Stimulated activated CD4-positive, alpha-beta T cell treated with anti-CD3 and anti-CD28 coated beads, Interleukin-12 subunit alpha, Interleukin-12 subunit beta, amount 100 ng/mL, for 48 hours (primary cell): ENCODE data around the gene ANGEL2.
"Not testable (repeated sequence)": the region's sequence is repeated elsewhere in the genome, so short reads cannot be mapped to it uniquely, and the experiment has no call there.

Experiments
- DNase-seq, 3 donors: peaks; one replicate each; pipeline ENCODE4 v3.0.0-alpha.2; 2020; ENCODE audit warnings: low read depth in 2 of 3, low spot score in 1 of 3

ANGEL2 gene

DNA sequence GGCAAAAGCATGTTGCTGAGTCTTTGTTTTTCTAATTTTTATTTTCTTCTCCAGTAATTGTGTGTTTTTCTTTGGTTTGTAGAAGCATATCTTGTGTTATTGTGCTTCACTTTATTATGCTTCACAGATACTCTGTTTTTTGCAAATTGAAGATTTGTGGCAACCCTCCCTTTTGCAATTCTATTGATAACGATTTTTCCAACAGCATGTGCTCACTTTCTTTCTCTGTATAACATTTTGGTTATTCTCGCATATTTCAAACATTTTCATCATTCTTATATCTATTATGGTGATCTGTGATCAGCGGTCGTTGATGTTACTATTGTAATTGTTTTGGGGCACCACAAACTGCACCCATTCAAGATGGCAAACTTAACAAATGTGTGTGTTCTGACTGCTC is 3.8 kb upstream of the ANGEL2 start:
- no peak for DNase-seq

DNA sequence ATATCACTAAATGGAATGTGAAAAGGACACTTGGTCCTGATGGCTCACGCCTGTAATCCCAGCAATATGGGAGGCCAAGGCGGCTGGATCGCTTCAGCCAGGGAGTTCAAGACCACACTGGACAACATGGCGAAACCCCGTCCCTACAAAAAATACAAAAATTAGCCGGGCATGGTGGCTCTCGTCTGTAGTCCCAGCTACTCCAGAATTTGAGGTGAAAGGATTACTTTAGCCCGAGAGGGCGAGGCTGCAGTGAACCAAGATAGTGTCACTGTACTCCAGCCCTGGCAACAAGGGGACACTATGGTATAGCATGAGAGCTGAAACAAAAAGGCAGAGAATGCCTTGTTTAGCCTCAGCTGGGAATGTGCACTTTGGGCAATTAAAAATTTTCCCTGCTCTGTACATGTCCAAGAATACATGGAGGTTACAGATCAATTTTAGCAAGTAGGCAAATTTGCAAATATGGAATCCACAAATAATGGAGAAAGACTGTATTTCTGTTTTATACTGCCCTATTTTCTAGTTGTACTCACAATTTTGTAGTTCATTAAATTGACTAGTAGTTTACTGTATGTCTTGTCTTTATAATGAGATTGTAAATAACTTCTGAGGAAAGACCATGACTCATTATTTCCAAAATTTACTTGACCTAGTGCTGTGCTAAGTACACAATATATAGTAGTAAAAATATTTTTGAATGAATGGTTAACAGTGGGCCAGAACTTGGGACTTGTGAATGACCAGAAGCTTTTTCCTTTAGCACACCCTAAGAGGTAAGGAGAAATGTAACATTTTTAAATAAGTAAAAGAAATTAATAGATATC is 2.0 kb upstream of the ANGEL2 start:
- DNase-seq: no peak

DNA sequence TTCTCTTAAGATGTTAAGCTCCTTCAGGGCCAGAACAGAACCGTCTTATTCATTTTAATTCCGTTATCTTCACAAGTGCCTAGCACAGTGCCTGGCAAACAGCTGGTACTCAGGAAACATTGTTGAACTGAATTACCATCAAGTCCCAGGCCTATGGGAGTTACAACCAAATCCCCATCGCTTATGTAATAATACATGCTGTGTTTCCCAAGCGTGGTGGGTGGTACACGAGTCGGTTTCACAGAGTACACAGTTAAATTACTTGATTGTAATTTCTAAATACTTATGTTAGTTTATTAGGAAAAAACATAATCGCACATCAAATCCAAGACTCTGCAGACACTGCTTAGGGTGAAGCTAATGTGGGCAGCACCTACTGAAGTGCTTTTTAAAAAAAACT is 1.0 kb downstream of the ANGEL2 start:
- DNase-seq: no peak

DNA sequence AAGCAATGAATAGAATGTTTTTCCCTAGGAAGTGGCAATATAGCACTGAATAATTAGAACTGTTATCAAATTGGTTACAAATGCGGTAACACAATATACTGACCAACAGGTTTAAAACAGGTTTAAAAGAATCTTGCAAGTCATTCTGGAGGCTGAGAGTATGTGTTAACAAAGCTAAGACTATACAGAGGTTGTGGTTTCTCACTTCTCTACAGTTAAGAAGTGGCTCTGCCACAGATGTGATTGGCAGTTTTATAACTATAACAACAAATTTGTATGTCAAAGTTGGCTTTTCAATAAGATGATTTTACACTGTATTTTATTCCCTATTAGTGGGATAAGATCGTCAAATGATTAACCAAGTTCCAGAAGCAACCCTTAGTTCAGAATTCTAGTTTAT is 7.1 kb downstream of the ANGEL2 start:
- no peak for DNase-seq

DNA sequence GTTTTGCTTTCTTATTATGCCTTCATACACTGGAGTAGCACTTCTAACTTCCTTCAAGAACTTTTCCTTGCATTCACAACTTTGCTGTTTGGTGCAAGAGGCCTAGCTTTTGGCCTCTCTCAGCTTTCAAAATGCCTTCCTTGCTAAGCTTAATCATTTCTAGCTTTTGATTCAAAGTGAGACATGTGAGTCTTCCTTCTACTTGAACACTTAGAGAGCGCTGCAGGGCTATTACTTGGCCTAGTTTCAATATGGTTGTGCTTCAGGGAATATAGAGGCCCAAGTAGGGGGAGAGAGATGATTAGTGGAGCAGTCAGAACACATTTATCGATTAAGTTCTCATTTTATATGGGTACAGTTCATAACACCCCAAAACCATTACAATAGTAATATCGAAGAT is 12.4 kb downstream of the ANGEL2 start:
- no peak for DNase-seq

DNA sequence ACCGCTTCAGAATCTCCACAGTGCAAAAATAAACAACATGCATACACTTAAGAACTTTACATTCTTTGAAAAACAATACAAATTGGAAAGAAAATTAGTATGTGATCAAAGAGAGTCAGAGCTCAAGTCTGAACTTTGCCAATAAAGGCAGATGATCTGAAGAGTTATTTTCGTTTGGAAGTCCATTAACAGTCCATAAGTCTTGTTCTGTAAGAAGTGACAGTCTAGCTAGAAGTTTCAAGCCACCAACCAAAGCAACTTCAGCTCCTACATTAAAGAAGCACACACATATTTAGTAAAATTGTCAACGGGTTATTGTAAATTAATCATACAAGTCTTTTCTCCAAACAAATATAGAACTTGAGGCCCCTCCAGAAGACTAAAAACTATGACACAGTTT is 20.7 kb downstream of the ANGEL2 start:
- DNase-seq: no peak

DNA sequence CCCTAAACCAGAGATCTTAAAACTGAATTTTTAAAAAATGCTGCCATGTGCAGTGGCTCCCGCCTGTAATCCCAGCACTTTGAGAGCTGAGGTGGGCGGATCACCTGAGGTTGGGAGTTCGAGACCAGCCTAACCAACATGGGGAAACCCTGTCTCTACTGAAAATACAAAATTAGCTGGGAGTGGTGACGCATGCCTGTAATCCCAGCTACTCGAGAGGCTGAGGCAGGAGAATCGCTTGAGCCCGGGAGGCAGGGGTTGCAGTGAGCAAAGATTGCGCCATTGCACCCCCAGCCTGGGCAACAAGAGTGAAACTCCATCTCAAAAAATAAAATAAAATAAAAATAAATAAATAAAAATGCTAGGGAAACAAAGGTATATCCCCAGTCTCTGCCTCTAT is 21.7 kb downstream of the ANGEL2 start:
- not testable (repeated sequence) for DNase-seq

DNA sequence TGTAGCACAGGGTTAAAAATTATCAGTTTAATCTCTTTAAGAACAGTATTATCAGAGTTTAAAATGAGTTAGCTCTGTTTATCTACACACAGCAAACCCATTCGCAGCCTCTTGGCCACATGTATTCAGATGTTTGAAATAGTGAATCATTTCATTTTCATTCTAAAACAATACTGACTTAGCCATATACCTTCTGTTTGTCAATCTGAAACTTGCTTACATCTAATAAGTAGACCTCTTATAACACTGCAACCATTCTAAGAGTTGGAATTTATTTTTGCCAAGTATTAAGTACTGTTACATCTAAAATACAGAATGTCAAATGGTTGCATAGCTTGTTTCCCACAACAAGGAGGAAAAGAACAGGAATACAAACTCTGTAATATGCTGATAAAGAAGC is 25.4 kb downstream of the ANGEL2 start:
- DNase-seq: no peak

DNA sequence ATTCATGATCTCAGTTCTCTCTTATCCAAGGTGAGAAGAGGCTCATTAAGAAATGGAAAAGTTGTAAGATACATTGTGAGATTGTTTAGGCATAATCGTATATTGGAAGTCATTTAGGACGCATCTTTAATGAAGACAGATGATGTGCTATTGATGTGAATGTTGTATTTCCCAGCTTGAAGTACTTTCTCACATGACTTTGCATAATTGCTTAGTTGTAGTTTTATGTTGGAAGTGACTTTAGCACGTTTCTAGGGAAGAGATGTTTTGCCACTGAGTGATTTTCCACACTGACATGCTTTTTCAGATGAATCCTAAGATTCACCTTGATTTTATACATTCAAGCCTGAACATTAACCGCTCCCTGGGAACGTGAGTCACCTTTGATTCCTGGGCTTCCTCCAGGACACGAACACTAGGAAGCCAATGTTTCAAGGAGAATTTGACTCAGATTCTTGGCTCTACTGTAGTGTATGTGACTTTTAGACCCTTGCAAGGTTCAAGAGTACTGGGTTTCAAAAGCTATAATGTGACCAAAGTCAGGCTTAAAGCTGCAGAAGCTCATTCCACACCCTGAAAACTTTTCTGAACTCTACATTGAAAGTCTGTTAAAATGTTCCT is 27.9 kb downstream of the ANGEL2 start:
- DNase-seq: no peak

DNA sequence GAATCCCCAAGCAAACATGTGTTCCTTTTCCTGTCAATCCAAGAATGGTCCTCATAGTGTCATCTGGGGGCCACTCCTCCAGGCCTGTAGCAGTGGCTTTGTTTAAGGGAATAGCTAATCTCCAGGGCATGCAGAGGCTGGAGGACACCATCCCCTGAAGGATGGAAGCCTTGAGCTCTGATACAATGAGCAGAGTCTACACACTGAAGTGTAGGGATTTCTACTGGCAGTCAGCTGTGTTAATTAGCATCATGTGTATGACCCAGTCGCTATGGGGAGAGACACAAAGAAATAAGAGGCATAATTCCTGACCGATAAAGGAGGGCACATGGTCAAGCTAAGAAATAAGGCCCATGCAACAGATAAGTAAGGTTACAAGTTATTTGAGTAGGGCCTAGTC is 29.1 kb downstream of the ANGEL2 start:
- DNase-seq: no peak

DNA sequence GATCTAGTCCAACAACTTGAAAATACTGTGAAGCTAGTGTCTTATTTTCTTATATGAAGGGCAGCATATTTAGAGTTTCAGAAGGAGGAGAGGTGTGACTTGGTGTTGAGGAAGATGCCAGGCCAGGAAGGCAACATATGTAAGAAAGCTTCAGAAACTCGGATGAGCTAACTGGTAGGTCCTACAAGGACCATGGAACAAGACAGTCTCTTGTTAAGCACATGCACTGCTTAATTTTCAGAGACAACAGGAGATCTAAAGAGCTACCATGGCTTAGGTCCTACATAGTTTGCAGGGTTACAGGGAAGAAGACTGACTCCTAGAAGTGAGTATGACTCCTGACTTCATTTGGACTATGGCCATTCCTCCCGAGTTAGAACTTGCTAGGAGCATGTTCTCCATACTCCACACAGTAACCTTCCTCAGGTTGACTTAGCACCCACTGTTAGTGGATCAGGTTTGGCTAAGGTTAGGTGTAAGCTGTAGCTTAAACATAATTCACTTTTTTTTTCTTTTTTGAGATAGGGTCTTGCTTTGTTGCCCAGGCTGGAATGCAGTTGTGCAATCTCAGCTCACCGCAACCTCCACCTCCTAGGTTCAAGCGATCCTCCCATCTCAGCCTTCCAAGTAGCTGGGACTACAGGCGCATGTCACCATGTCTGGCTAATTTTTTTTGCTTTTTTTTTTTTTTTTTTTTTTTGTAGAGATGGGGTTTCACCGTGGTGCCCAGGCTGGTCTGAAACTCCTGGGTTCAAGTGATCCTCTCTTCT is 31.0 kb downstream of the ANGEL2 start:
- no peak for DNase-seq

DNA sequence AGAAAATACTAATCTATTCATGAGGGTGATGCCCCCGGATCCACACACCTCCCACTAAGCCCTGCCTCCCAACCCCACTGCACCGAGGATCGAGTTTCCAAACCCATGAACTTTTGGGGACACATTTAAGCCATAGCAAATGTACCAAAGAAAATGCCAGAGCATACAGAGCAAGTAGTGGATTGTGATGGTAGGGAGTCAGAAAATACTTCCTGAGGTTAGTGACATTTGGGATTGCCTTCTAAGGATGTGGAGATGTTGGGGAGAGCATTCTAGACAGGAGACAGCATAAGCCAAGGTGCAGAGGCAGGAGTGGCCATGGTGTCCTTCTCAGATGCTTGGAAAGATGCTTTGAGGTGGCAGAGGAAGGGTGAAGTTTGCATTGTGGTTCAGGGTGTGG is 32.2 kb downstream of the ANGEL2 start:
- no peak for DNase-seq

DNA sequence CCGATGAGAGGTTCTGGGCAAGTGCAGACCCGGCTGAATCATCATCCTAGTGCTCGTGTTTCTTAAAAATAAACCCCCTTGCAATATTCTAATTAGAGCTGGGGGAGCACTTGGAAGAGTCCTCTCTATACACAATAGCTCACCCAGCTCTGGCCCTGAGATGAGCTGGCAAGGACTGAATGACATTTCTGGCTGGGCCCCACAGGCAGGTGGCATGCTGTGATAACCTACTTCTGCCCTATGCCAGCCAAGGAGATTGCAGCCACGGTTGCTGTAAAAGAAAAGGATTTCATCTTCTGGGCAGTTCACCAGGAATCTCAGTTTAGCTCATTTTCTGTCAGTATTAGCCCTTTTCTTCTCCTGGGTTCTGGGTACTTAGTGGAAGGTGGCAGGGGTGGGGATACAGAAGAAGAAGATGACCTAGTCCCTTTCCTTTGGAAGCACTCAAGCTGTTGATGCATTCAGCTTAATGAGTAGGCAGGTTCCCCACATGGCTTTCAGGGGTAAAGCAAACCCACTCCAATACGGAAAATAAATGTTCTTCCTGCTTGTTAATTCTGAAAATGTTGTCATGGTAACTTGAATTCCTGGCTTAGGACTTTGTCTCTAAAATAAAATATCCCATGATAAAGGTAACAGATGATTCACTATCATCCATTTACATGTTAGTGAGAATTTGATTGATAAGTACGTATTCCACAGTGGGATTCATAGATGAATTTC is 33.1 kb downstream of the ANGEL2 start:
- DNase-seq: no peak

DNA sequence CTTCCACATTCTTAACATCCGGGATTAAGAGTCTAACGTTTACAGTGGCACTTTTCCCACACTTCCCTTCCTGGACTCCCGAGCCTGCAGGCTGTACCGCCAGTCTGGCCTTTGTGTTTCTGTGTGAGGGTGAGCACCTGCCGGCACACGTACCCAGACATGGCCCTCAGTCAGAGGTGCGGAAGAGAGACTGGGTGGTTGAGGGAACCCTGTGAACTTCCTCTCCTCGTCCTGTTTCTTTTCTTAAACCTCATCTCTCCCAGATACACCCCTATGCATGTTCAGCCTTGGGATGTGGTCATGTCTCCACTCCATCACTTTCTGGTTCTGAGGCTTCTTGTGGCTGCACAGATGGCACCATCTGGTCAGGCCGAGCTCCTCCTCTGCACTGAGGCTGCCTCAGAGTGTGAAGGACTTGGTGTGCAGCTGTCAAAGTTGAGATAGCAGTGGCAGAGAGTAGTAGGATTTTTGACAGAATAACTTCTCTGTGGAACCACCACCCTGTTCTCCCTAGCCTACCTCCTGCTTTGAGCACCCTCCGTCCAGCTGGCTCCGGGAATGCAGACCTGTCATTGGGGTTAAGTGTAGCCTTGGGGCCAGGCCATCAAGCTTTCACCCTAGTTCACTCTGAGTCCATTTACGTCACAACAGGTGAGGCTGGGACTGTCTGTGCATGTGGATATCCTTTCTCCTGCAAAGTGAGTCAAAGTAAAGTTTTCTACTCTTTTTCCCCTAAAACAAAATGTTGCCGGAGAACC is 33.9 kb downstream of the ANGEL2 start:
- no peak for DNase-seq

DNA sequence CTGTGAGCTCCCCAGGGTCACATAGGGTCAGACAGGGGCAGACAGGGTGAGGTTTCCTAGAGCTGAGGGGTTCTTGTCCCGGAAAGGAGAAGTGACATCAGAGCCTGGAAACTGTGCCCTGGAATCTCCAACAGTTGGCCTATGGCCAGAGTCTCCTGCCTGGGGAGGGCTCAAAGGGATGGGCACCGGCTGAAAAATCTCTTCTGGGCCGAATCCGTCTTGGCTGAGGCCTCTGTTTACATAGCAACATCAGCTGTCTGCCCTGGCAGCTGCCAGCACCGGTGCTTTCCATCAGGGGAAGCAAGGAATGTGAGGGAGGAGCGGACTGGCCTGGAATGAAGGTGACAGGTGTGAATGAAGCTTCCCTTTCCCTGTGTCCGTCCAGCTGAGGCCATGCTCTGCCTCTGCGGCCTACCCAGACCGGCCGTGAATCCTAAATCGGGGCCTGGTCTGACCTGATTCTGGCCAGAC is 34.6 kb downstream of the ANGEL2 start:
- no peak for DNase-seq

DNA sequence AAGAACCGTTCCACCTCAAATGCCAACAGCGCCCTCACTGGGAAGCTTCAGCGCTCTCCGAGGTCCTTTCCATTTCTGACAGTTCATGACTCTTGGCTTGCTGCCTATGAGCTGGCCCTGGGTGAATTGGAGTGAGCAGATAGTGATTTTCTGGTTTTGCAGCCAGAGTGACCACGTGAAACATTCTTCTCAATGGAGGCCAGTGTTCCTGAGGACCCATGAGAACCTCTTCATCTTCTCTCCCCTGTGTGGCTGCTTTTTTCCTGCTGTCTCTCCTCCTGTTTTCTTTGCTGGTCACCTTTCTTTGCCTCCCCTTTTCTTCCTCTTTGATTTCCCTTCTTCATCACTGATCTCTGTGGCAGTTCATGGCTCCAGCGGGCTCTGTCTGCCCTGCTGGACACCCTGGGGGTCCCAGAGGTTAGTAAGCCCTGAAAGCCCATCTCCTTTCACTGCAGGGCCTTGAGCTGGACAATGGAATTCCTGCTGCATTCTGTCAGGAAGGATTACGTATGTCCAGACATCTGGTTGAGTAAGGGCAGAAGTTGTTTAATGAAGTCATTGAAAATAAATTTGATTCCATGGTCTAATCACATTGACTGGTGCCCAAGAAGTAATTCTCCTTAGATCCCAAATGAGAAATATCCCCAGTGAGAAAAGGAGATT is 35.4 kb downstream of the ANGEL2 start:
- no peak for DNase-seq

DNA sequence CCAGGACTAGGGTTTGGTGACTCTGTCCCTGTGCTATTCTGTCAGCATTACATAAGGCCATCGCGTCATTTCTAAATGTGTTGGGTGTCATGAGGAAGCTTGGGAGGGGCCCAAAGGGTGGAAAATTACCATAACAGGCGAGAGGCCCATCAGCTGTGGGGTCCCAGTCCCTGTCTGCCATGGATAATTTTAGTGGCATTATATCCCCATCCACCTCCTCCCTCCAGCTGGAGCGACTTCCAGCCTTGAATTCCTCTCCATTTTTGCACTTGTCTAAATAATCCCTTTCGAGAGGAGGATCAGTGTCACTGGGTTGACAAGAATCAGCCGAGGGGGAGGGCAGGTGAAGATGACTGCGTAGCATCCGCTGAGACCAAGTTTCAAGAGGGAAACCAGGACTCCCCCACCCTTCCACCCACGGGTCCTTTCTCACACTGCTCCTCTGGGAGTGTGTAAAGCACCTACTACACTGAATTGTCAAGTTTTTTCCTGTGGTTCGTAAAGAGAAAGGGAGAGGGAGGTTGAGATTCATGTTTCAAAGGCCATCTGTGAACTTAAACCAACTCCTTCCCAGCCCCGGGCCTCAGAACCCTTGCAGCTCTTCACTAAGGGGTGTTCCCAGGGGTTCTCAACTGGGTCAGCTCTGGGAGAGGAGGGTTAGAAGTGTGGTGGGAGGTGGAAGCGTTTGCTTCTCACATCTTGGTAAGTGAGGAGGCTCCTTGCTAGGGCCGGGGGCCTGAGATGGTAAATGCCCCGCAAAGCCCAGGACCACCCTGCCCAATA is 36.1 kb downstream of the ANGEL2 start:
- peak in 1 of 3 donors; percentile 16 for DNase-seq

DNA sequence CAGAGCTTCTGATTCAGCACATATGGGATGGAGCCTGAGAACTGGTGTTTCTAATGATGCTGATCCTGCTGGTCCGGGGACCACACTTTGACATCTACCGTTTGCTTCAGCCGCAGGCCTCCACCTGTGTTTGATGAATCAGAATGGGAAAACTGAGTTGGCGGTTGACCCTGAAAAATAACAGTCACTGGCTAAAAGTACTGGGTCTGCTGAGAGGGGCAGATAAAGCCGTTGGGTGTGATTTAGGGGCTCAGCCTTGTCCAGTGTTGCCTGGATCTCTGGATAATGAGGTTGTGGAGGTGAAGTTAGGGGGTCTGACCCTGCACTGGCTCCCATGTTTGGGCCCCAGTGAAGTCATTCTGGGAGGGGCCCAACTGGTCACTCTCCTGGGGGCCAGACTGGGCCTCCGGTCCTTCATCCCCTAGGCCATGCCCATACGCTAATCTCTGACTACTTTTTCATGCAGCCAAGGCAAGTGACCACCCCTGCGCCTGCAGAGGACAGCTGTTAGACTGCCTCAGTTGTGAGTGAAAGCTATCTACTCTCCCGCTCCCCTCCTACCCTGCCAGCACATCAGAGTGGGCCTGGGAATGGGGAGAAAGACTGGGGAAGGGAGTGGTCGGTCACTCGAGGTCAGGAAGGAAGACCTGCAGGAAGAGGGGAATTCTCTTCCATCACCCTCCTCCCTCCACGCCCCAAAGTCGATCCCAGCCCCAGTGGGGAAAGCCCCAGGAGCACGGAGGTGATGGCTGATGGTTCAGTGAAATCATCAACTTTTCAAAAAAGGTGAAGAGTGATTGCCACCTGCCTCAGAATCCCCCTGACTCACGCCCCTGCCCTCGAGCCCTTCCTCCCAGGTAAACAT is 37.7 kb downstream of the ANGEL2 start:
- no peak for DNase-seq
